SK-N-SH treated with all-trans-retinoic acid at 6 μM for 48 hours (cell line): ENCODE results near the gene TACC3.

Experiments
- ATAC-seq: fragments of 200-7000 bp; cut with Tn5 transposase; 3 replicates; pipeline ENCODE4 v1.9.1; 2020; ENCODE audit warnings: mild to moderate bottlenecking, moderate library complexity
- ARNTL ChIP-seq: fragments of 450-650 bp; formaldehyde crosslinking; IDR thresholded peaks from 2 replicates; pipeline ENCODE4 v1.5.0; 2020; ENCODE audit warnings: low read depth, mild to moderate bottlenecking, moderate library complexity, borderline replicate concordance
- BACH2 ChIP-seq: fragments of 250-450 bp; sonication (Bioruptor Pico); IDR thresholded peaks from 2 replicates; pipeline ENCODE4 v1.9.0; 2021; ENCODE audit warnings: mild to moderate bottlenecking, borderline replicate concordance
- CSDC2 ChIP-seq: fragments of 250-450 bp; sonication (Bioruptor Pico); IDR thresholded peaks from 2 replicates; pipeline ENCODE4 v1.5.0; 2020; ENCODE audit warnings: mild to moderate bottlenecking, moderate library complexity
- CSRNP3 ChIP-seq: fragments of 250-450 bp; sonication (Bioruptor Pico); IDR thresholded peaks from 2 replicates; pipeline ENCODE4 v1.5.1; 2021; ENCODE audit warnings: mild to moderate bottlenecking, moderate library complexity
- ESRRG ChIP-seq: fragments of 250-450 bp; sonication (Bioruptor Pico); IDR thresholded peaks from 2 replicates; pipeline ENCODE4 v1.6.1; 2021; ENCODE audit warnings: mild to moderate bottlenecking
- GLIS3 ChIP-seq: fragments of 250-450 bp; sonication (Bioruptor Pico); IDR thresholded peaks from 2 replicates; pipeline ENCODE4 v1.5.0; 2020; ENCODE audit warnings: mild to moderate bottlenecking, moderate library complexity
- ISL1 ChIP-seq: fragments of 250-450 bp; sonication (Bioruptor Pico); IDR thresholded peaks from 2 replicates; pipeline ENCODE4 v2.1.2; 2022; ENCODE audit warnings: mild to moderate bottlenecking, moderate library complexity
- OSR1 ChIP-seq: fragments of 250-450 bp; sonication (Bioruptor Pico); IDR thresholded peaks from 2 replicates; pipeline ENCODE4 v1.8.0; 2022; ENCODE audit warnings: moderate library complexity, mild to moderate bottlenecking, inconsistent platforms
- PATZ1 ChIP-seq: fragments of 250-450 bp; sonication (Bioruptor Pico); IDR thresholded peaks from 2 replicates; pipeline ENCODE4 v1.8.0; 2020; ENCODE audit warnings: mild to moderate bottlenecking, moderate library complexity, borderline replicate concordance
- POU6F1 ChIP-seq: fragments of 250-450 bp; sonication (Bioruptor Pico); IDR thresholded peaks from 2 replicates; pipeline ENCODE4 v1.8.0; 2021; ENCODE audit warnings: low read depth, mild to moderate bottlenecking, moderate library complexity, borderline replicate concordance
- PPARA ChIP-seq: fragments of 250-450 bp; sonication (Bioruptor Pico); IDR thresholded peaks from 2 replicates; pipeline ENCODE4 v1.5.0; 2020; ENCODE audit warnings: mild to moderate bottlenecking, borderline replicate concordance
- SNAI2 ChIP-seq: fragments of 250-450 bp; sonication (Bioruptor Pico); IDR thresholded peaks from 2 replicates; pipeline ENCODE4 v1.5.0; 2020; ENCODE audit warnings: mild to moderate bottlenecking, moderate library complexity
- TCF4 ChIP-seq: fragments of 250-450 bp; sonication (Bioruptor Pico); IDR thresholded peaks from 2 replicates; pipeline ENCODE4 v1.8.0; 2021; ENCODE audit warnings: mild to moderate bottlenecking, moderate library complexity, borderline replicate concordance
- ZC3H10 ChIP-seq: fragments of 250-450 bp; sonication (Bioruptor Pico); IDR thresholded peaks from 2 replicates; pipeline ENCODE4 v1.5.1; 2021; ENCODE audit warnings: mild to moderate bottlenecking, moderate library complexity
- ZFP3 ChIP-seq: fragments of 250-450 bp; sonication (Bioruptor Pico); IDR thresholded peaks from 2 replicates; pipeline ENCODE4 v1.5.0; 2020; ENCODE audit warnings: mild to moderate bottlenecking, moderate library complexity
- ZFP30 ChIP-seq: fragments of 450-650 bp; formaldehyde crosslinking; IDR thresholded peaks from 2 replicates; pipeline ENCODE4 v1.5.0; 2022; ENCODE audit warnings: mild to moderate bottlenecking, moderate library complexity
- ZNF70 ChIP-seq: fragments of 450-650 bp; formaldehyde crosslinking; IDR thresholded peaks from 2 replicates; pipeline ENCODE4 v1.5.0; 2020; ENCODE audit warnings: mild to moderate bottlenecking, moderate library complexity
- ZNF8 ChIP-seq: fragments of 450-650 bp; formaldehyde crosslinking; IDR thresholded peaks from 2 replicates; pipeline ENCODE4 v1.5.0; 2020; ENCODE audit warnings: mild to moderate bottlenecking, moderate library complexity
- TF ChIP-seq, protein P1 (sequence below): fragments of 250-450 bp; sonication (Bioruptor Pico); IDR thresholded peaks from 2 replicates; pipeline ENCODE4 v1.5.1; 2020; ENCODE audit warnings: low read depth, mild to moderate bottlenecking, moderate library complexity
- TF ChIP-seq, protein P2 (sequence below): fragments of 250-450 bp; sonication (Bioruptor Pico); IDR thresholded peaks from 2 replicates; pipeline ENCODE4 v1.5.0; 2020; ENCODE audit warnings: mild to moderate bottlenecking, moderate library complexity

The TACC3 gene

GRCh38 chr4:1690698-1691097, 30.6 kb upstream of the TACC3 start:
- no peak for ATAC-seq
- TF ChIP-seq SNAI2 (CRISPR knock-in tag) = no peak
- TF ChIP-seq ZNF70 = no peak
- no peak for TF ChIP-seq ESRRG (CRISPR knock-in tag)
- no peak for TF ChIP-seq POU6F1 (CRISPR knock-in tag)
- TF ChIP-seq ISL1 (CRISPR knock-in tag) = no peak
- no peak for TF ChIP-seq ZFP30 (CRISPR knock-in tag)
- TF ChIP-seq CSDC2 (CRISPR knock-in tag) = no peak
- no peak for TF ChIP-seq ZC3H10 (CRISPR knock-in tag)
- TF ChIP-seq, protein P1, sequence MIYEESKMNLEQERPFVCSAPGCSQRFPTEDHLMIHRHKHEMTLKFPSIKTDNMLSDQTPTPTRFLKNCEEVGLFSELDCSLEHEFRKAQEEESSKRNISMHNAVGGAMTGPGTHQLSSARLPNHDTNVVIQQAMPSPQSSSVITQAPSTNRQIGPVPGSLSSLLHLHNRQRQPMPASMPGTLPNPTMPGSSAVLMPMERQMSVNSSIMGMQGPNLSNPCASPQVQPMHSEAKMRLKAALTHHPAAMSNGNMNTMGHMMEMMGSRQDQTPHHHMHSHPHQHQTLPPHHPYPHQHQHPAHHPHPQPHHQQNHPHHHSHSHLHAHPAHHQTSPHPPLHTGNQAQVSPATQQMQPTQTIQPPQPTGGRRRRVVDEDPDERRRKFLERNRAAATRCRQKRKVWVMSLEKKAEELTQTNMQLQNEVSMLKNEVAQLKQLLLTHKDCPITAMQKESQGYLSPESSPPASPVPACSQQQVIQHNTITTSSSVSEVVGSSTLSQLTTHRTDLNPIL (CRISPR knock-in tag) = no peak
- TF ChIP-seq OSR1 (CRISPR knock-in tag) = no peak
- no peak for TF ChIP-seq TCF4 (CRISPR knock-in tag)
- no peak for TF ChIP-seq PATZ1 (CRISPR knock-in tag)
- no peak for TF ChIP-seq ZFP3 (CRISPR knock-in tag)
- TF ChIP-seq GLIS3 (CRISPR knock-in tag) = no peak
- TF ChIP-seq CSRNP3 (CRISPR knock-in tag) = no peak
- TF ChIP-seq BACH2 (CRISPR knock-in tag) = no peak
- no peak for TF ChIP-seq ZNF8
- no peak for TF ChIP-seq PPARA
- TF ChIP-seq ARNTL (CRISPR knock-in tag) = no peak
- TF ChIP-seq, all 23 proteins: peak for 0

GRCh38 chr4:1691737-1692373, 29.5 kb upstream of the TACC3 start:
- no peak for ATAC-seq

More at GRCh38 chr4:1691737-1692373, 29.5 kb upstream of the TACC3 start:
- TF ChIP-seq, protein P2, sequence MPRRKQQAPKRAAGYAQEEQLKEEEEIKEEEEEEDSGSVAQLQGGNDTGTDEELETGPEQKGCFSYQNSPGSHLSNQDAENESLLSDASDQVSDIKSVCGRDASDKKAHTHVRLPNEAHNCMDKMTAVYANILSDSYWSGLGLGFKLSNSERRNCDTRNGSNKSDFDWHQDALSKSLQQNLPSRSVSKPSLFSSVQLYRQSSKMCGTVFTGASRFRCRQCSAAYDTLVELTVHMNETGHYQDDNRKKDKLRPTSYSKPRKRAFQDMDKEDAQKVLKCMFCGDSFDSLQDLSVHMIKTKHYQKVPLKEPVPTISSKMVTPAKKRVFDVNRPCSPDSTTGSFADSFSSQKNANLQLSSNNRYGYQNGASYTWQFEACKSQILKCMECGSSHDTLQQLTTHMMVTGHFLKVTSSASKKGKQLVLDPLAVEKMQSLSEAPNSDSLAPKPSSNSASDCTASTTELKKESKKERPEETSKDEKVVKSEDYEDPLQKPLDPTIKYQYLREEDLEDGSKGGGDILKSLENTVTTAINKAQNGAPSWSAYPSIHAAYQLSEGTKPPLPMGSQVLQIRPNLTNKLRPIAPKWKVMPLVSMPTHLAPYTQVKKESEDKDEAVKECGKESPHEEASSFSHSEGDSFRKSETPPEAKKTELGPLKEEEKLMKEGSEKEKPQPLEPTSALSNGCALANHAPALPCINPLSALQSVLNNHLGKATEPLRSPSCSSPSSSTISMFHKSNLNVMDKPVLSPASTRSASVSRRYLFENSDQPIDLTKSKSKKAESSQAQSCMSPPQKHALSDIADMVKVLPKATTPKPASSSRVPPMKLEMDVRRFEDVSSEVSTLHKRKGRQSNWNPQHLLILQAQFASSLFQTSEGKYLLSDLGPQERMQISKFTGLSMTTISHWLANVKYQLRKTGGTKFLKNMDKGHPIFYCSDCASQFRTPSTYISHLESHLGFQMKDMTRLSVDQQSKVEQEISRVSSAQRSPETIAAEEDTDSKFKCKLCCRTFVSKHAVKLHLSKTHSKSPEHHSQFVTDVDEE (CRISPR knock-in tag) = no peak
- no peak for TF ChIP-seq ZFP3 (CRISPR knock-in tag)
- no peak for TF ChIP-seq TCF4 (CRISPR knock-in tag)
- TF ChIP-seq ESRRG (CRISPR knock-in tag) = no peak
- TF ChIP-seq, all 23 proteins: peak for 0
